GM12864 (cell line): ENCODE results near the gene CBLC.

ENCODE experiments used
- DNase-seq: peaks from one replicate; pipeline ENCODE4 v3.0.0-alpha.2; 2011; ENCODE audit warnings: low read depth
- H3K4me3 ChIP-seq: 2 replicates; pipeline ENCODE4 v1.5.1; 2011; ENCODE audit warnings: mild to moderate bottlenecking, low read depth, low read length, control low read depth
- TF ChIP-seq, protein P1 (sequence below): IDR thresholded peaks from 2 replicates; pipeline ENCODE4 v1.5.1; 2011; ENCODE audit warnings: low read depth, mild to moderate bottlenecking, moderate library complexity, low read length, control low read depth, inconsistent platforms; ENCODE audit errors: missing control alignments

Gene CBLC

GRCh38 chr19:44734357-44734756, 43.3 kb upstream of the CBLC start:
- TF ChIP-seq, protein P1, sequence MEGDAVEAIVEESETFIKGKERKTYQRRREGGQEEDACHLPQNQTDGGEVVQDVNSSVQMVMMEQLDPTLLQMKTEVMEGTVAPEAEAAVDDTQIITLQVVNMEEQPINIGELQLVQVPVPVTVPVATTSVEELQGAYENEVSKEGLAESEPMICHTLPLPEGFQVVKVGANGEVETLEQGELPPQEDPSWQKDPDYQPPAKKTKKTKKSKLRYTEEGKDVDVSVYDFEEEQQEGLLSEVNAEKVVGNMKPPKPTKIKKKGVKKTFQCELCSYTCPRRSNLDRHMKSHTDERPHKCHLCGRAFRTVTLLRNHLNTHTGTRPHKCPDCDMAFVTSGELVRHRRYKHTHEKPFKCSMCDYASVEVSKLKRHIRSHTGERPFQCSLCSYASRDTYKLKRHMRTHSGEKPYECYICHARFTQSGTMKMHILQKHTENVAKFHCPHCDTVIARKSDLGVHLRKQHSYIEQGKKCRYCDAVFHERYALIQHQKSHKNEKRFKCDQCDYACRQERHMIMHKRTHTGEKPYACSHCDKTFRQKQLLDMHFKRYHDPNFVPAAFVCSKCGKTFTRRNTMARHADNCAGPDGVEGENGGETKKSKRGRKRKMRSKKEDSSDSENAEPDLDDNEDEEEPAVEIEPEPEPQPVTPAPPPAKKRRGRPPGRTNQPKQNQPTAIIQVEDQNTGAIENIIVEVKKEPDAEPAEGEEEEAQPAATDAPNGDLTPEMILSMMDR = no peak
- no peak overlapping the region for H3K4me3 ChIP-seq
- DNase-seq = no peak

DNA sequence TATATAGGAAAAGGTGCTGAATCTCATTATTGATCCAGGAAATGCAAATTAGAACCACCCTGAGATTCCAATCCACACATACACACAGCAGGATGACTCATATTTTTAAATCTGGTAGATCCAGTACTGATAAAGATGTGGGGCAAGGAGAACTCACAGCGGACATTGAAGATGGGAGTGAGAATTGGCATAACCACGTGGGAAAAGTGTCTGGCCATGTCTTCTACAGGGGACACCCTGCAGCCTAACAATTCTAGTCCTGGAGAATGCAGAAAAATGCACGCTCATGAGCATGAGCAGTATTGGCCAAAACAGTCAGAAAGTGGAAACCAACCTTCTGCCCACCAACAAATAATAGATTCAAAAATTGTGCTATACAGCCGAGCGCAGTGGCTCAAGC, 42.7 kb upstream of the CBLC start:
- TF ChIP-seq, protein P1 = no peak
- H3K4me3 ChIP-seq = no peak overlapping the region
- DNase-seq = no peak

GRCh38 chr19:44737238-44738071, 40.2 kb upstream of the CBLC start:
- no peak for DNase-seq
- TF ChIP-seq, protein P1 = no peak
- H3K4me3 ChIP-seq = no peak overlapping the region

- TF ChIP-seq, protein P1 = no peak
- no peak for DNase-seq
Observed at GRCh38 chr19:44738136-44738535, 39.6 kb upstream of the CBLC start.

DNA sequence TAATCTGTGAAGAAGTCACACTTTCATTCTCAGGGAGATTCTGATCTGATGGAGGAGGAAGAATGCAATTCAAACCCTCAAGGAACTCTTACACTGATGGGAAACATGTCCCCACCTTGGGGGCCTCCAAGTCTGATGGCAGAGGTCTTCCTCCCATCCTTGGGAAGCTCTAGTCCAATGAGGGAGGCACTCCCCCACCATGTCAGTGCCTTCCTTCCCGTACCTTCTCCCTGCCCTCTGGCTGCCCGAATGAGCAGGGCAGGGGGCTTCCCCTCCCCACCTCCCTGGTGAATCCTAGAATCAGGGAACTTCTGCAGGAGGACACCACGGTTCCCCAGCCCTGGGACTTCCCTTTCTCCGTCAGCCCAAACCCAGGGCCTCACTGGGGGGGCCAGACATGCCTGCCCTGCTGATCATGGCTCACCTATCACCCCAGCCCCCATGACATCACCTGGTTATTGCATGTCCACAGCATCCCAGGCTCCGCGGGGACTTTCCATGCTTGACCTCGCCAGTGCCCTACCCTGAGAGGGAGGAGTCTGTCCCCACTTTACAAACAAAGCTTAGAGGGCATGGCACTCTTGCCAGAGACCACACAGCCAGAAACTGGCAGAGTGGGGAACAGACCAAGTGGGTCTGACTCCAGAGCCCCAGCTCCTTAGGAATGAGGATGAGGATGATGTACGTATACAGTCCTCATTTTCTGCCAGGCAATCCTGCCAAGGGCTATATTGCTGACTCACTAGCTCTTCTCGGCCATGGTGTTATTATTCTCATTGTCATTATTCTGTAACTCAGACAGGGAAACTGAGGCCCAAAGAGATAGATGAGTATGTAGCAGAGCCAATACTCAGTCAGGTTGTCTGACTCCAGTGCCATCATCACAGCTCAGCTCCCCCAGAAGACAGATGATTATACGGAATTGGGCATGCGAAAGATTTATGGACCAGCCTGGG, 38.8 kb upstream of the CBLC start:
- H3K4me3 ChIP-seq = no peak overlapping the region
- DNase-seq = no peak
- TF ChIP-seq, protein P1 = no peak

More at GRCh38 chr19:44738136-44738535, 39.6 kb upstream of the CBLC start:
- no peak overlapping the region for H3K4me3 ChIP-seq

- DNase-seq = no peak
- TF ChIP-seq, protein P1 = peak; percentile 39
- H3K4me3 ChIP-seq = no peak overlapping the region
Observed at GRCh38 chr19:44740351-44740824, 37.3 kb upstream of the CBLC start.
